HepG2 (cell line): ENCODE measurements around the gene ADIPOR2. TPM values are rescaled to one million over a fixed set of nuclear protein-coding genes. Genes with fewer than 3 reads are reported as not detected.

Source experiments
- AGO1 ChIP-seq: fragments of 200-400 bp; formaldehyde crosslinking; IDR thresholded peaks from 2 replicates; pipeline ENCODE4 v1.6.1; 2017; ENCODE audit warnings: mild to moderate bottlenecking, low read depth, low read length, moderate library complexity; ENCODE audit not compliant: poor library complexity, severe bottlenecking
- ATM ChIP-seq: fragments of 450-650 bp; IDR thresholded peaks from 2 replicates; pipeline ENCODE4 v1.7.1; 2017; ENCODE audit warnings: mild to moderate bottlenecking, borderline replicate concordance
- CBX2 ChIP-seq, 2 experiments: fragments of 200-600 bp in 1 of 2; sonication (generic); formaldehyde crosslinking in 1 of 2; IDR thresholded peaks; 2 replicates each; pipeline versions ENCODE4 v1.7.0 to v1.8.1; 2018 to 2022; ENCODE audit warnings: low read depth in 2 of 2, low read length in 1 of 2, mild to moderate bottlenecking in 1 of 2, missing genetic modification reagents in 1 of 2
- IRF1 ChIP-seq: sonication (generic); formaldehyde crosslinking; IDR thresholded peaks from 2 replicates; pipeline ENCODE4 v1.4.0; 2020; ENCODE audit warnings: low read depth, mild to moderate bottlenecking, missing genetic modification reagents
- NCOA2 ChIP-seq: sonication (generic); formaldehyde crosslinking; IDR thresholded peaks from 2 replicates; pipeline ENCODE4 v1.8.0; 2022; ENCODE audit warnings: inconsistent platforms
- NFAT5 ChIP-seq: sonication (generic); formaldehyde crosslinking; IDR thresholded peaks from 2 replicates; pipeline ENCODE4 v1.4.0; 2020; ENCODE audit warnings: missing genetic modification reagents
- RNF219 ChIP-seq: sonication (generic); formaldehyde crosslinking; IDR thresholded peaks from 2 replicates; pipeline ENCODE4 v1.5.0; 2020; ENCODE audit warnings: mild to moderate bottlenecking, missing genetic modification reagents
- SKI ChIP-seq: fragments of 450-650 bp; IDR thresholded peaks from one replicate; pipeline ENCODE4 v1.6.1; 2018; ENCODE audit warnings: mild to moderate bottlenecking; ENCODE audit not compliant: partially characterized antibody
- SMAD1 ChIP-seq: sonication (generic); formaldehyde crosslinking; IDR thresholded peaks from 2 replicates; pipeline ENCODE4 v1.4.0; 2020; ENCODE audit warnings: missing genetic modification reagents, low read depth, mild to moderate bottlenecking, borderline replicate concordance
- ZNF33A ChIP-seq: sonication (generic); formaldehyde crosslinking; IDR thresholded peaks from 2 replicates; pipeline ENCODE4 v1.5.1; 2020; ENCODE audit warnings: missing genetic modification reagents, mild to moderate bottlenecking, moderate library complexity, borderline replicate concordance
- ZNF607 ChIP-seq: sonication (generic); formaldehyde crosslinking; IDR thresholded peaks from 2 replicates; pipeline ENCODE4 v1.5.1; 2020; ENCODE audit warnings: missing genetic modification reagents, mild to moderate bottlenecking, borderline replicate concordance
- ZNF609 ChIP-seq: sonication (generic); formaldehyde crosslinking; IDR thresholded peaks from 2 replicates; pipeline ENCODE4 v1.4.0; 2020; ENCODE audit warnings: mild to moderate bottlenecking, missing genetic modification reagents, borderline replicate concordance
- ZNF749 ChIP-seq: sonication (generic); formaldehyde crosslinking; IDR thresholded peaks from 2 replicates; pipeline ENCODE4 v1.8.0; 2022; ENCODE audit warnings: mild to moderate bottlenecking, missing genetic modification reagents, moderate library complexity, borderline replicate concordance
- polyA plus RNA-seq, 8 experiments: library from polyadenylated mRNA; depleted of rRNA in 3 of 8; stranded (reverse) in 7 of 8; unstranded in 1 of 8; fragments of >200 nt; fragmentation: Illumina TruSeq in 4 of 8; extraction: Trizol in 4 of 8; gene quantifications; 2 replicates each; pipeline versions ENCODE4 v1.2.1 to v1.2.3, GENCODE V29; 2011 to 2016; ENCODE audit warnings: low read depth in 4 of 8, missing spikeins in 1 of 8, mixed read lengths in 1 of 8; ENCODE audit not compliant: insufficient read depth in 1 of 8
- total RNA-seq, 5 experiments: library from RNA; depleted of rRNA; stranded (reverse); fragments of >200 nt; fragmentation: Illumina TruSeq; extraction: Trizol; gene quantifications; 2 replicates each; pipeline ENCODE4 v1.2.3, GENCODE V29; 2016; ENCODE audit warnings: low read depth in 1 of 5

Gene ADIPOR2
- total and polyA plus RNA-seq, 2 of the 13 experiments (the other 11 are each of a cell fraction or from before 2014, with no cell fraction given), result 35.2 to 52.2 TPM

- TF ChIP-seq CBX2 (IDR thresholded peaks at IDR 0.05; ENCODE audit: low read depth, low read length), result no peak
- TF ChIP-seq CBX2 (CRISPR knock-in tag; IDR thresholded peaks at IDR 0.05; ENCODE audit: low read depth), result no peak
- peak; percentile 98 for TF ChIP-seq SKI
- TF ChIP-seq AGO1, result no peak
- no peak for TF ChIP-seq ATM
- no peak for TF ChIP-seq ZNF749
- TF ChIP-seq IRF1 (CRISPR knock-in tag), result no peak
- TF ChIP-seq NCOA2 (CRISPR knock-in tag), result peak; percentile 52; the same call in 1 of the 2 replicates
- TF ChIP-seq ZNF607 (CRISPR knock-in tag), result peak; percentile 62; the same call in 1 of the 2 replicates
- TF ChIP-seq ZNF609, result peak; percentile 80
- TF ChIP-seq RNF219, result no peak
- TF ChIP-seq SMAD1 (CRISPR knock-in tag), result no peak
- no peak for TF ChIP-seq NFAT5 (CRISPR knock-in tag)
- TF ChIP-seq ZNF33A (CRISPR knock-in tag), result no peak
These were observed 21.9 kb upstream of the ADIPOR2 start (continued) for GRCh38 chr12:1668833-1669543.
